Epithelial cell of esophagus (primary cell): Measurements from ENCODE around the gene AOPEP.

ENCODE experiments used
- DNase-seq: peaks from one replicate; pipeline ENCODE4 v3.0.0; 2010; ENCODE audit warnings: low read depth
- H3K4me3 ChIP-seq: 2 replicates; pipeline ENCODE4 v1.5.1; 2011; ENCODE audit warnings: mild to moderate bottlenecking, low read length, control low read depth
- CTCF ChIP-seq: IDR thresholded peaks from 2 replicates; pipeline ENCODE4 v1.5.1; 2011; ENCODE audit warnings: low read depth, mild to moderate bottlenecking, low read length, control low read depth, inconsistent platforms; ENCODE audit not compliant: insufficient read depth; ENCODE audit errors: missing control alignments

AOPEP gene, protein sequence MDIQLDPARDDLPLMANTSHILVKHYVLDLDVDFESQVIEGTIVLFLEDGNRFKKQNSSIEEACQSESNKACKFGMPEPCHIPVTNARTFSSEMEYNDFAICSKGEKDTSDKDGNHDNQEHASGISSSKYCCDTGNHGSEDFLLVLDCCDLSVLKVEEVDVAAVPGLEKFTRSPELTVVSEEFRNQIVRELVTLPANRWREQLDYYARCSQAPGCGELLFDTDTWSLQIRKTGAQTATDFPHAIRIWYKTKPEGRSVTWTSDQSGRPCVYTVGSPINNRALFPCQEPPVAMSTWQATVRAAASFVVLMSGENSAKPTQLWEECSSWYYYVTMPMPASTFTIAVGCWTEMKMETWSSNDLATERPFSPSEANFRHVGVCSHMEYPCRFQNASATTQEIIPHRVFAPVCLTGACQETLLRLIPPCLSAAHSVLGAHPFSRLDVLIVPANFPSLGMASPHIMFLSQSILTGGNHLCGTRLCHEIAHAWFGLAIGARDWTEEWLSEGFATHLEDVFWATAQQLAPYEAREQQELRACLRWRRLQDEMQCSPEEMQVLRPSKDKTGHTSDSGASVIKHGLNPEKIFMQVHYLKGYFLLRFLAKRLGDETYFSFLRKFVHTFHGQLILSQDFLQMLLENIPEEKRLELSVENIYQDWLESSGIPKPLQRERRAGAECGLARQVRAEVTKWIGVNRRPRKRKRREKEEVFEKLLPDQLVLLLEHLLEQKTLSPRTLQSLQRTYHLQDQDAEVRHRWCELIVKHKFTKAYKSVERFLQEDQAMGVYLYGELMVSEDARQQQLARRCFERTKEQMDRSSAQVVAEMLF

DNA sequence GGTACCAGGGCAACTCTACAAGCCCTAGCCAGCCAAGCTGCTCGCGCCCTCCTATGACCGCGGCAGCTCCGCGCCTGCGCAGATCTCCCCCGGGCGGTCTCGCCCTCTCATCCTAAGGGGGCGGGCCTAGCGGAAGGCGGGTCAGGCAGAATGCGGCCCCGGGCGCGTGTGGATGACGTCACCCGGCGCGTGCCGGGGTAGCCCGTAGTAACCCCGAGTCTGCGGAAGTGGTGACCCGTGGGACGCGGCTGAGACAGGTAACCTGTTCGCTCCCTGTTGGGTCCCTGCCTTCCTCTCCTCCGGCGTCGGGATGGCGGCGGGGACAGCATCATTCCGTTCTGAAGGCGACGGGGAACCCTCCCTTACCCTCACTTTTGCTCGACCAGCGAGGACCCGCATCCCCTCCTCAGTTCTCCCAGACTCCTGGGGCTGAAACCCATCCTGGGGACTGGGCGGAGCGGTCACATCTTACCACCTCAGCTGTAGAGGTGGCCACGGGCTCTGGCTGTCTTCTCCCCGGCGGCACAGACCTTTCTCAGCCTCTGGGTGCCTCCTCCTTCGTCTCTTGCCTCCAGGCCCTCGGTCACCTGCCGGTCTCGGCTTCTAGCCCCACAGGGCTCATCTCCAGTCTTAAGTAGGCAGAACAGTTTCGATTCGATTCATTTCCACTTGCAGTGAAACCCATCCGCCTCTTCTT is at the start of gene AOPEP:
Gene AOPEP (plus strand): TSS at position 205 of the 697 bp plus-strand sequence. CDS start 33,085 bp downstream, outside the sequence.
- DNase-seq, result peak; percentile 97
- H3K4me3 ChIP-seq, result peak within 1 kb of the TSS; percentile 99
- TF ChIP-seq CTCF, result no peak

DNA sequence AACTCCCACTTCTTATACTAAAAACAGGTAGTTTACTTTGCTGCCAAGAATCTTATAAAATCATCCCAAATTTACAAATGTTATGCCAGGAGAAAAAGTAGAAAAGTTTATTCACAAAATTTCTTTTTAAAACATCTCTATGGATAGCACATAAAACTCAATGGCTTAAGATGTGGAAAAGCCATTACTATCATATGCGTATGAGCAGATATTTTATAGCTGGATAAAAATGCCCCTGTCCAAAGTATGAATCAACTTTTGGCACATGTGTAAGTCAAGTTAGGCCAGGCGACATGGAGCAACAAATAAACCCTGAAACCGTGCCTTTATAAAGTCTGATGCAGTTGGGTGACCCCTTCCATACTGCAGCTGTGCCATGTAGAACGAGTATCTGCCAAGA is 48.6 kb upstream of the AOPEP start:
- TF ChIP-seq CTCF, result no peak
- no peak for DNase-seq
- no peak overlapping the region for H3K4me3 ChIP-seq

DNA sequence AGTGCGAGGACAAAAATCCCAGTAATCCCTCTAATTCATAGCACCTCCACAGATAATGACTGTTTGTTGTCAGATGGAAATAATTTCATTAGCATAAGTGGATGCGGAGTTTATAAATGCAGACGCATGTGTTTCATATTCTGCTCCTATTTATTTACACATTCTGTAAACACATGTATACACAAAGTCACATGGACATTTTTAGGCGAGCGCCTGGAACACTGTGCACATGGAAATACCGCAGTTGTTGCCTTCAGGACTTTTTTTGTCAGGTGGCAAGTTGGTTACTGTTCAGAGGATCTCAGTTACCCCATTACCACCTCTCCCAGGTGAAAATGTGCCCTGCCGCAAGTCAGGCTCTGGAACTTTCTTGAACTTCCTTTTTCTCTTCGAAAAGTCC is 46.9 kb upstream of the AOPEP start:
- no peak overlapping the region for H3K4me3 ChIP-seq
- DNase-seq, result no peak
- TF ChIP-seq CTCF, result no peak

GRCh38 chr9:94680020-94680419 is 46.5 kb upstream of the AOPEP start:
- DNase-seq, result no peak
- no peak overlapping the region for H3K4me3 ChIP-seq
- TF ChIP-seq CTCF, result no peak

DNA sequence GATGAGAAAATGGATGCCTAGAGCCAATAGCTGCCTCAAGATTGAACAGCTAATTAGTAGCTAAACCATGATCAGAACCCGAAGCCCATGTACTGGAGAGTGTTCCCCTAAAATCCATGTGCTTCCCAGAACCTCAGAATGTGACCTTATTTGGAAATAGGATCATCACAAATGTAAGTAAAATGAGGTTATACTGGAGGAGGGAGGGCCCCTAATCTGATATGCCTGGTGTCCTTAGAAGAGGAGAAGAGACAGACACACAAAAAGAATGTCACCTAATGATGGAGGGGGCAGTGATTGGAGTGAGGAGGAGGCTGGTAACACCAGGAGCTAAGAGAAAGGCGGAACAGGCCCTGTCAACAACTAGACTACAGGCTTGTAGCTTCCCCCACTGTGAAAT is 45.9 kb upstream of the AOPEP start:
- no peak for TF ChIP-seq CTCF
- H3K4me3 ChIP-seq, result no peak overlapping the region
- no peak for DNase-seq

DNA sequence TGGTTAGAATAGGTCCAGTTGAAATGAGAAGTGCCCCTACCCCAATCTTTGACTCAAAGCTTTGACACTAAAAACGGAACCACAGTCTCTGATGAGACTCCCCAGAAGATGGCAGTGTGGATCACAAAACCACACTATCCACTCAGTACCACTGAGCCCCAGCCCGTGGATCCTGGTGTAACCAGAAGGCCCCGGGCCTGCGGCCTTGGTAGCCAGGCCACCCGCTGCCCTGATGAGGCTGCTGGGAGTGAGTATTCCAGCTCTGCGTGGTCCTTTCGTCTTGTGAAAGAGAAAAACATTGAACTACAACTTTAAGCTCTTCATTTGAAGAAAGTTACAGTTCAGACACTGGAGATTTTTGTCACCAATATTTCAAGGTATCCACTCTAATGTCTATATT is 45.0 kb upstream of the AOPEP start:
- no peak overlapping the region for H3K4me3 ChIP-seq
- DNase-seq, result peak; percentile 77
- peak; percentile 84 for TF ChIP-seq CTCF
